Measurements from ENCODE around the gene ADGRV1. TPM values are rescaled to one million over a fixed set of nuclear protein-coding genes. Genes with fewer than 3 reads are reported as not detected.

ADGRV1 gene
- total and polyA plus RNA-seq, 3 donors from 2014 or later: 10.8 to 18.0 (median 12.6) TPM

GRCh38 chr5:90690307-90690706, 131.7 kb downstream of the ADGRV1 start:
- TF ChIP-seq POLR2A (IDR thresholded peaks at IDR 0.05): no peak
- no peak for TF ChIP-seq CTCF (IDR thresholded peaks at IDR 0.05)
- Histone ChIP-seq H3K9me3 (no peaks in the 10 kb centered on the region), H3K36me3 (ENCODE audit: low read depth, missing control alignments) (no peaks in the 10 kb centered on the region), H3K27ac (no peak overlapping the region), H3K27me3 (no peaks in the 10 kb centered on the region), H3K4me3 (no peak overlapping the region), H3K4me1 (no peaks in the 10 kb centered on the region)
- no peak for DNase-seq
- intact Hi-C loops (cut with DNase I; ENCODE audit: low total_unique reads): no loop called here

- H3K36me3 ChIP-seq (ENCODE audit: low read depth, missing control alignments): no peaks in the 10 kb centered on the region
- TF ChIP-seq POLR2A (IDR thresholded peaks at IDR 0.05): no peak
- no peak for TF ChIP-seq CTCF (IDR thresholded peaks at IDR 0.05)
- no peak overlapping the region for H3K27ac ChIP-seq
- WGBS, 2 donors: 94 to 95% methylated on average over 4 of the region's 4 CpGs
- no peak for DNase-seq
- intact Hi-C loops (cut with DNase I; ENCODE audit: low total_unique reads): no loop called here
- H3K9me3 ChIP-seq: no peaks in the 10 kb centered on the region
- H3K27me3 ChIP-seq: no peaks in the 10 kb centered on the region
- H3K4me1 ChIP-seq: no peaks in the 10 kb centered on the region
- no peak overlapping the region for H3K4me3 ChIP-seq
Measured at GRCh38 chr5:90691533-90691932, 132.9 kb downstream of the ADGRV1 start.

- TF ChIP-seq POLR2A (IDR thresholded peaks at IDR 0.05) (no peak), CTCF (IDR thresholded peaks at IDR 0.05) (no peak)
- intact Hi-C loops (cut with DNase I; ENCODE audit: low total_unique reads): no loop called here
- Histone ChIP-seq H3K27ac (no peak overlapping the region), H3K36me3 (ENCODE audit: low read depth, missing control alignments) (no peaks in the 10 kb centered on the region), H3K9me3 (no peaks in the 10 kb centered on the region), H3K27me3 (no peaks in the 10 kb centered on the region), H3K4me3 (no peak overlapping the region), H3K4me1 (no peaks in the 10 kb centered on the region)
- no peak for DNase-seq
- 67 to 74% methylated on average over 2 of the region's 2 CpGs for WGBS, 2 donors
Measured at GRCh38 chr5:90696153-90696552, 137.6 kb downstream of the ADGRV1 start.

GRCh38 chr5:90700299-90700698, 141.7 kb downstream of the ADGRV1 start:
- TF ChIP-seq CTCF (IDR thresholded peaks at IDR 0.05) (no peak), POLR2A (IDR thresholded peaks at IDR 0.05) (no peak)
- DNase-seq: no peak
- Histone ChIP-seq H3K36me3 (ENCODE audit: low read depth, missing control alignments) (no peaks in the 10 kb centered on the region), H3K4me3 (no peak overlapping the region), H3K27me3 (no peaks in the 10 kb centered on the region), H3K27ac (no peak overlapping the region), H3K9me3 (no peaks in the 10 kb centered on the region), H3K4me1 (no peaks in the 10 kb centered on the region)
- intact Hi-C loops (cut with DNase I; ENCODE audit: low total_unique reads): no loop called here
- 87 to 93% methylated on average over 2 of the region's 2 CpGs for WGBS, 2 donors

GRCh38 chr5:90703932-90704331, 145.3 kb downstream of the ADGRV1 start:
- Histone ChIP-seq H3K36me3 (ENCODE audit: low read depth, missing control alignments) (no peaks in the 10 kb centered on the region), H3K9me3 (no peaks in the 10 kb centered on the region), H3K4me3 (no peak overlapping the region), H3K4me1 (no peaks in the 10 kb centered on the region), H3K27me3 (no peaks in the 10 kb centered on the region), H3K27ac (no peak overlapping the region)
- DNase-seq: no peak
- no peak for TF ChIP-seq POLR2A (IDR thresholded peaks at IDR 0.05)
- TF ChIP-seq CTCF (IDR thresholded peaks at IDR 0.05): no peak
- intact Hi-C loops (cut with DNase I; ENCODE audit: low total_unique reads): no loop called here
